K562 (cell line): Measurements from ENCODE around the gene ADAM22. TPM values are rescaled to one million over a fixed set of nuclear protein-coding genes. Genes with fewer than 3 reads are reported as not detected.

Experiments
- ATAC-seq: fragments of 200-7000 bp; cut with Tn5 transposase; 3 replicates; pipeline ENCODE4 v1.9.1; 2020; ENCODE audit warnings: moderate library complexity
- BruUV-seq: library from RNA; stranded (reverse); fragments of 400-500 nt; replicated peaks from 2 replicates; lab custom pipeline; 2021; lab: Mats Ljungman, UMichigan
- CTCF ChIA-PET: fragments of 300-600 bp; formaldehyde crosslinking; extraction: SDS; loops from one replicate; lab custom pipeline; 2021; ENCODE audit warnings: low intra/inter-chr PET ratio; lab: Yijun Ruan, JAX
- POLR2A ChIA-PET: fragments of 300-600, 350-650 bp; sonication (Branson Sonifier 250); formaldehyde crosslinking; extraction: SDS; loops from one replicate; lab custom pipeline; 2021; ENCODE audit warnings: antibody characterized with exemption, inconsistent platforms; lab: Yijun Ruan, JAX
- DNase-seq, 4 experiments: peaks; one replicate each; pipeline versions ENCODE4 v3.0.0 to v3.0.0-alpha.2; 2011 to 2018; ENCODE audit warnings: low spot score in 3 of 4, mixed read lengths in 3 of 4; ENCODE audit errors: extremely low read depth in 1 of 4
- FAIRE-seq: peaks from 2 replicates; lab custom pipeline; 2011; peaks lifted over from hg19 to GRCh38; lab: Jason Lieb, UNC
- H2AFZ ChIP-seq: 2 replicates; pipeline ENCODE4 v1.6.0; 2011; ENCODE audit warnings: low read depth, low read length, control low read depth, inconsistent platforms
- H3K27ac ChIP-seq: fragments of 200-600 bp; 3 replicates; pipeline ENCODE4 v1.8.0; 2011; ENCODE audit warnings: low read depth, mild to moderate bottlenecking, control low read depth, inconsistent platforms, low read length, moderate library complexity, mixed read lengths; ENCODE audit errors: extremely low read depth
- H3K27me3 ChIP-seq, 2 experiments: fragments of 300-600 bp in 1 of 2; 2 replicates in 1 of 2; 3 replicates in 1 of 2; pipeline versions ENCODE4 v1.6.0 to v1.8.0; 2011; ENCODE audit warnings: inconsistent platforms in 2 of 2, low read length in 2 of 2, mild to moderate bottlenecking in 1 of 2, mixed read lengths in 1 of 2, moderate library complexity in 1 of 2; ENCODE audit not compliant: control insufficient read depth in 2 of 2, insufficient read depth in 2 of 2
- H3K36me3 ChIP-seq: fragments of 300-600 bp; 3 replicates; pipeline ENCODE4 v1.8.0; 2011; ENCODE audit warnings: mild to moderate bottlenecking, low read length, inconsistent platforms; ENCODE audit not compliant: control insufficient read depth, insufficient read depth
- H3K4me1 ChIP-seq, 2 experiments: fragments of 200-600 bp in 1 of 2; replicated peaks in 1 of 2; 2 replicates in 1 of 2; 3 replicates in 1 of 2; pipeline versions ENCODE4 v1.5.1 to v1.8.0; 2011; ENCODE audit warnings: inconsistent platforms in 2 of 2, low read length in 2 of 2, mild to moderate bottlenecking in 1 of 2, mixed read lengths in 1 of 2, moderate library complexity in 1 of 2; ENCODE audit not compliant: control insufficient read depth in 2 of 2, insufficient read depth in 2 of 2
- H3K4me2 ChIP-seq: 2 replicates; pipeline ENCODE4 v1.6.1; 2011; ENCODE audit warnings: low read length, control low read depth, inconsistent platforms, mixed read lengths; ENCODE audit not compliant: insufficient read depth
- H3K4me3 ChIP-seq: fragments of 200-600 bp; sonication (generic), shearing (Covaris generic); 2 replicates; pipeline ENCODE4 v1.5.1; 2016; ENCODE audit warnings: control low read depth, inconsistent platforms
- H3K79me2 ChIP-seq: fragments of 200-600 bp; 3 replicates; pipeline ENCODE4 v1.8.0; 2011; ENCODE audit warnings: low read length, inconsistent platforms; ENCODE audit not compliant: control insufficient read depth, insufficient read depth
- H3K9ac ChIP-seq, 2 experiments: 2 replicates each; pipeline versions ENCODE4 v1.6.0 to v1.6.1; 2011; ENCODE audit warnings: low read depth in 2 of 2, low read length in 2 of 2, control low read depth in 1 of 2, inconsistent platforms in 1 of 2, mild to moderate bottlenecking in 1 of 2, mixed read lengths in 1 of 2; ENCODE audit not compliant: insufficient read depth in 1 of 2
- H3K9me1 ChIP-seq: one replicate; pipeline ENCODE4 v1.6.0; 2011; ENCODE audit warnings: inconsistent platforms, mild to moderate bottlenecking, low read length, moderate library complexity; ENCODE audit not compliant: control insufficient read depth, insufficient read depth
- H3K9me3 ChIP-seq: replicated peaks from 2 replicates; pipeline ENCODE4 v1.5.1; 2011; ENCODE audit warnings: low read depth, low read length, inconsistent platforms; ENCODE audit not compliant: control insufficient read depth, insufficient read depth
- H4K20me1 ChIP-seq: replicated peaks from 2 replicates; pipeline ENCODE4 v1.6.1; 2011; ENCODE audit warnings: low read length, inconsistent platforms, mixed read lengths; ENCODE audit not compliant: control insufficient read depth, insufficient read depth
- ARID3A ChIP-seq: IDR thresholded peaks from 2 replicates; pipeline ENCODE4 v1.6.1; 2012; ENCODE audit warnings: low read depth, low read length, improper control_type of control experiment, borderline replicate concordance
- ATF1 ChIP-seq, 2 experiments: fragments of 450-650 bp in 1 of 2; IDR thresholded peaks; 2 replicates each; pipeline ENCODE4 v1.6.1; 2016; ENCODE audit warnings: missing compliant biosample characterization in 1 of 2, missing genetic modification characterization in 1 of 2
- ATF4 ChIP-seq: fragments of 450-650 bp; formaldehyde crosslinking; IDR thresholded peaks from 2 replicates; pipeline ENCODE4 v1.4.0; 2022; ENCODE audit warnings: mild to moderate bottlenecking, moderate library complexity
- BCLAF1 ChIP-seq, 2 experiments: fragments of 450-650 bp in 1 of 2; IDR thresholded peaks; 2 replicates each; pipeline ENCODE4 v1.6.1; 2011 to 2017; ENCODE audit warnings: low read depth in 2 of 2, antibody characterized with exemption in 1 of 2, borderline replicate concordance in 1 of 2, low read length in 1 of 2, mild to moderate bottlenecking in 1 of 2, mixed read lengths in 1 of 2; ENCODE audit not compliant: control insufficient read depth in 1 of 2
- CEBPB ChIP-seq: fragments of 450-650 bp; IDR thresholded peaks from 2 replicates; pipeline ENCODE4 v1.6.1; 2016; ENCODE audit warnings: missing genetic modification characterization, missing compliant biosample characterization
- CTBP1 ChIP-seq: fragments of 450-650 bp; IDR thresholded peaks from 2 replicates; pipeline ENCODE4 v1.6.1; 2016; ENCODE audit warnings: borderline replicate concordance
- GTF2A2 ChIP-seq: IDR thresholded peaks from 2 replicates; pipeline ENCODE4 v1.6.1; 2016; ENCODE audit warnings: mild to moderate bottlenecking, missing genetic modification characterization, missing compliant biosample characterization
- MAFK ChIP-seq: IDR thresholded peaks from 2 replicates; pipeline ENCODE4 v1.6.1; 2011; ENCODE audit warnings: low read length, improper control_type of control experiment
- PTTG1 ChIP-seq: fragments of 450-650 bp; IDR thresholded peaks from 2 replicates; pipeline ENCODE4 v1.6.1; 2016; ENCODE audit warnings: low read depth, mild to moderate bottlenecking, missing genetic modification characterization, missing compliant biosample characterization
- TAF1 ChIP-seq: IDR thresholded peaks from 2 replicates; pipeline ENCODE4 v1.6.1; 2011; ENCODE audit warnings: mild to moderate bottlenecking, low read length, moderate library complexity; ENCODE audit not compliant: insufficient read depth, control insufficient read depth, severe bottlenecking; ENCODE audit errors: extremely low read depth
- TAF9B ChIP-seq: fragments of 450-650 bp; IDR thresholded peaks from 2 replicates; pipeline ENCODE4 v1.6.1; 2018; ENCODE audit warnings: mild to moderate bottlenecking; ENCODE audit not compliant: partially characterized antibody
- TFE3 ChIP-seq: fragments of 450-650 bp; formaldehyde crosslinking; IDR thresholded peaks from 2 replicates; pipeline ENCODE4 v1.4.0; 2020; ENCODE audit warnings: mild to moderate bottlenecking, mixed read lengths
- ZEB2 ChIP-seq: fragments of 450-650 bp; IDR thresholded peaks from 2 replicates; pipeline ENCODE4 v1.6.1; 2016
- ZNF263 ChIP-seq: sonication (generic); formaldehyde crosslinking; IDR thresholded peaks from 2 replicates; pipeline ENCODE4 v1.8.0; 2022; ENCODE audit warnings: mild to moderate bottlenecking, missing genetic modification reagents, borderline replicate concordance
- ZNF785 ChIP-seq: fragments of 250-450 bp; sonication (Bioruptor Pico); IDR thresholded peaks from 2 replicates; pipeline ENCODE4 v1.4.0; 2020; ENCODE audit warnings: mild to moderate bottlenecking
- ZSCAN32 ChIP-seq: fragments of 450-650 bp; formaldehyde crosslinking; IDR thresholded peaks from 2 replicates; pipeline ENCODE4 v1.4.0; 2020; ENCODE audit warnings: mild to moderate bottlenecking, moderate library complexity
- in situ Hi-C: fragments of 300-500 bp; cut with MboI; formaldehyde crosslinking; loops from 4 replicates; pipeline ENCODE4 v1.15.0; 2018; ENCODE audit warnings: inconsistent platforms, mixed read lengths
- intact Hi-C: fragments of 100-400 bp; cut with micrococcal nuclease; formaldehyde crosslinking; loops from 2 replicates; pipeline ENCODE4 v1.14.2; 2022
- polyA plus RNA-seq, 8 experiments: library from polyadenylated mRNA; depleted of rRNA in 4 of 8; stranded (reverse) in 5 of 8; unstranded in 3 of 8; fragments of >200 nt; fragmentation: Nextera tagmentation in 2 of 8; fragmentation: Illumina TruSeq in 1 of 8; extraction: Ambion mirVana in 2 of 8; extraction: Trizol in 1 of 8; gene quantifications; 2 replicates each; pipeline versions ENCODE4 v1.2.1 to v1.2.3, GENCODE V29; 2011 to 2014; ENCODE audit warnings: inconsistent platforms in 1 of 8, missing spikeins in 1 of 8
- total RNA-seq, 7 experiments: library from RNA; depleted of rRNA in 6 of 7; stranded (reverse); fragments of >200 nt in 6 of 7; fragmentation: Illumina TruSeq in 2 of 7; extraction: Trizol in 2 of 7; gene quantifications; 2 replicates each; pipeline versions ENCODE4 v1.2.1 to v1.2.3, GENCODE V29; 2011 to 2021; ENCODE audit warnings: low replicate concordance in 1 of 7

The ADAM22 gene
- total and polyA plus RNA-seq, 9 of the 15 experiments (the other 6 are each of a cell fraction or from before 2014, with no cell fraction given): 0.01 to 0.58 (median 0.18) TPM

- in situ Hi-C loops: loop anchor here (25.0 kb wide), 1 partner anchor 1903 kb away; no protein-coding TSS in a partner anchor
- no peak for FAIRE-seq
- peak; percentile 81 for ATAC-seq
- no peak for TF ChIP-seq TAF9B
- 0 out of 2 replicates have a peak, but pooled peaks have one; percentile 55 for TF ChIP-seq ZSCAN32 (CRISPR knock-in tag)
- TF ChIP-seq MAFK: no peak
- no peak for TF ChIP-seq PTTG1 (tag)
- TF ChIP-seq ATF4 (CRISPR knock-in tag): peak; percentile 82
- TF ChIP-seq GTF2A2 (tag): no peak
- TF ChIP-seq ZNF785 (CRISPR knock-in tag): no peak
- TF ChIP-seq ATF1 (CRISPR knock-in tag; IDR thresholded peaks at IDR 0.05): no peak
- TF ChIP-seq ATF1 (tag; IDR thresholded peaks at IDR 0.05): no peak
- TF ChIP-seq BCLAF1 (IDR thresholded peaks at IDR 0.05; ENCODE audit: borderline replicate concordance in 1 of 2, control insufficient read depth in 1 of 2, low read depth in 2 of 2, low read length in 1 of 2): no peak
- TF ChIP-seq ZNF263: no peak
- TF ChIP-seq ARID3A: no peak
- 0 out of 2 replicates have a peak, but pooled peaks have one; percentile 29 for TF ChIP-seq CTBP1
- no peak for TF ChIP-seq TAF1
- TF ChIP-seq ZEB2: 0 out of 2 replicates have a peak, but pooled peaks have one; percentile 19
- no peak for TF ChIP-seq TFE3 (CRISPR knock-in tag)
- TF ChIP-seq CEBPB: peak; percentile 49
Measured at GRCh38 chr7:88233828-88234227, 299.8 kb downstream of the ADAM22 start.

More at GRCh38 chr7:88233828-88234227, 299.8 kb downstream of the ADAM22 start:
- CTCF ChIA-PET: no interaction called here
- Histone ChIP-seq H3K79me2 (no peaks in the 10 kb centered on the region), H3K27ac (no peak overlapping the region), H3K4me2 (no peak overlapping the region), H2AFZ (no peak overlapping the region), H4K20me1 (no peaks in the 10 kb centered on the region), H3K27me3 (no peaks in the 10 kb centered on the region), H3K9ac (no peak overlapping the region), H3K9me3 (no peaks in the 10 kb centered on the region), H3K9me1 (no peaks in the 10 kb centered on the region), H3K4me3 (no peak overlapping the region), H3K4me1 (0 out of 5 replicates have a peak, but pooled peaks cover 0 to 2% of the 10 kb centered on the region in 2 experiments), H3K36me3 (no peaks in the 10 kb centered on the region)
- BruUV-seq: no TSS peak
- intact Hi-C loops: no loop called here
- POLR2A ChIA-PET: no interaction called here
- no peak for DNase-seq
